GM12892 (cell line): ENCODE measurements around the gene PRDM15.

ENCODE experiments used
- DNase-seq: peaks from one replicate; pipeline ENCODE4 v3.0.0; 2011; ENCODE audit not compliant: insufficient read length
- FAIRE-seq: peaks from 2 replicates; lab custom pipeline; 2011; peaks lifted over from hg19 to GRCh38; lab: Jason Lieb, UNC
- POLR2A ChIP-seq: IDR thresholded peaks from 2 replicates; pipeline ENCODE4 v1.6.1; 2011; ENCODE audit warnings: low read depth, low read length, control low read depth
- POLR2AphosphoS5 ChIP-seq: IDR thresholded peaks from 2 replicates; pipeline ENCODE4 v1.6.1; 2011; ENCODE audit warnings: low read depth, low read length, control low read depth
- TAF1 ChIP-seq: IDR thresholded peaks from 2 replicates; pipeline ENCODE4 v1.6.1; 2011; ENCODE audit warnings: low read depth, mild to moderate bottlenecking, control low read depth, low read length, borderline replicate concordance

PRDM15 gene

GRCh38 chr21:41881051-41881450 is 1.9 kb upstream of the PRDM15 start:
- no peak for TF ChIP-seq POLR2A
- TF ChIP-seq POLR2AphosphoS5: no peak
- peak; percentile 57 for FAIRE-seq
- no peak for DNase-seq

DNA sequence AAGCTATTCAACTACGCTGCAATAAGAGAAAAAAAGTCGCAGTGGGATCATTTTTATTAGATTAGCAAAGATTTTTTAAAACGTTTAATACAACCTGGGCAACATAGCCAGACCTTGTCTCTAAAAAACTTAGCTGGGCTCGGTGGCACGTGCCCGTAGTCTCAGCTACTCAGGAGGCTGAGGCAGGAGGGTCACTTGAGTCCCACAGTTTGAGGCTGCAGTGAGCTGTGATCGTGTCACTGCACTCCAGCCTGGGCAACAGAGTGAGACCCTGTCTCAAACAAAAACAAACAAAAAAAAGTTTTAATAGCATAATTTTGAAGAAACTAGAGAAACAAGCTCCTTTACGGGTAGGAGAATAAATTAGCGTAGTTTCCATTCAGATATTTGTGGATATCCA is 1.0 kb upstream of the PRDM15 start:
- FAIRE-seq: no peak
- TF ChIP-seq TAF1 (no peak), POLR2A (no peak), POLR2AphosphoS5 (no peak)
- no peak for DNase-seq

DNA sequence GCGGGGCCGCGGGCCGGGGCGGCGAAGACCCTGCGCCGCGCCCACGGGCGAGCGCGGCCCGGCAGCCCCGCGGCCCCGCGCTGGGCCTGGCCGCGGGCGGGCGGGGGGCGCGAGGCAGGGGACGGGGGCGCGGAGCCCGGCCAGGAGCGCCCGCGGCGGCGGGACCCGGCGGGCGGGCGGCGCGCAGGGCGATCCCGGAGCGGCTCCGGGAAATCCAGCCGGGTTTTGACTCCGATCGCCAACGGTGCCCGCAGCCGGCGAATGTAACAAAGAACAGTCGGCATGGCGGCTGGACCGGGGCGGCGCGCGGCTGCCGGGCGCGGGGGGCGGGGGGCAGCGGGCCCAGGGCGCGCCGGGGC is 334 bp downstream of the PRDM15 start:
- TF ChIP-seq POLR2AphosphoS5: no peak
- peak; percentile 13; the same call in 1 of the 2 replicates for TF ChIP-seq TAF1
- FAIRE-seq (peak; percentile 9), DNase-seq (peak; percentile 77)

- DNase-seq: no peak
- FAIRE-seq: no peak
- TF ChIP-seq POLR2A (no peak), TAF1 (no peak), POLR2AphosphoS5 (no peak)
These were observed 978 bp downstream of the PRDM15 start for GRCh38 chr21:41877901-41878830.

- FAIRE-seq: no peak
- no peak for DNase-seq
- no peak for TF ChIP-seq POLR2AphosphoS5
- TF ChIP-seq TAF1: no peak
- no peak for TF ChIP-seq POLR2A
These were observed 2.1 kb downstream of the PRDM15 start for GRCh38 chr21:41876928-41877652.

DNA sequence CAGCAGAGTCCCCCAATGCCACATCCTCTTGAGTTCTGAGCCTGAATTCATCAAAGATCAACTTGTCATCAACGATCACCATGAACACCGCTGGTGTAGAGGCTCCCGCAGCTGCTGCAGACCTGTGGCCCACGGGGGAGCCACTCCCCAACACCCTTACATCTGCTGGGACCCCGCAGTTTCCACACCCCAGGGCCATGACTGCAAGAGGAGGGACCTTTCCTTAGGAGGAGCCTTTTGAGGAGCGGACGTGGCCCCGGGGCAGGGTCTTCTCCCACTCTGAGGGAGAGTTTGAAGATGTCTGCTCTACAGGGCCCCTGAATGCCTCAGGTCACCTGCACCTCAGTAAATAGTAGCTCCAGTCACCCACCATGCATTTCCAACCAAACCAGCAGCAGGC is 2.7 kb downstream of the PRDM15 start:
- no peak for DNase-seq
- TF ChIP-seq TAF1 (no peak), POLR2A (no peak), POLR2AphosphoS5 (no peak)
- FAIRE-seq: no peak

DNA sequence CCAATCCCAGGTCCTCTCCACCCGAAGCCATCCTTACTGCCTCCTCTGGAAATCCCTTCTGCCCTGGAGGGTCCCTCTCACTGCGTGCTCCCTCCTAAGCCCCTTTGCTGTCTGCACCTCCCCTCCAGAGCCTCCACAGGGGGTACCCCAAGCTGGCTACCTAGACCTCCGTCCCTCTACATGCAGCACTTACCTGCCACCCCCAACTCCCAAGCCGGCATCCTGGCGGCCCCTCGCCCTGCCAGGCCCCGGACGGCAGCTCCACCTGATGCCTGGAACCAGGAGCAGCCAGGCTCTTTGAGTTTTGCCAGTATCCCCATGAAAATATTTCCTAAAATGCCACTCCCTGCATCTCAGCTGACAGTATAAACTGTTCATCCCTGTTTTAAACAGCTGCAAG is 4.1 kb downstream of the PRDM15 start:
- DNase-seq: no peak
- TF ChIP-seq POLR2AphosphoS5 (no peak), POLR2A (no peak), TAF1 (no peak)
- FAIRE-seq: no peak

GRCh38 chr21:41874611-41875010 is 4.5 kb downstream of the PRDM15 start:
- TF ChIP-seq POLR2A (no peak), POLR2AphosphoS5 (no peak), TAF1 (no peak)
- no peak for DNase-seq
- FAIRE-seq: no peak

DNA sequence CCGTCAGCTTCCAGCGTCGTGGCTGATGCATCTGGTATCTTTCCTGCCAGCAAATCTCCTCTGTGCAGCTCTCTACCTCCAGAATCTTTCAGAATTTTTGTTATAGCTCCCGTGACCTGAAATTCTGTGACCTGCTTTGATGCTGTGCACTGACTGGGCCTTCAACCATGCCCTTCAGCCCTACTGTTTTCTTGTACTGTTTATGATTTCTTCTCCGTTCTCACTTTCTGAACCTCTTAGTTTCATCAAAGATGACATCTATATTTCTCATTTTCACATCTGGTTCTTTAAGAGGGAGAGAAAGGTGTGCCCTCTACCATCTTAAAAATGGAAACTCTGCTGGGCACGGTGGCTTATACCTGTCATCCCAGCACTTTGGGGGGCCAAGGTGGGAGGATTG is 5.7 kb downstream of the PRDM15 start:
- DNase-seq (no peak), FAIRE-seq (no peak)
- TF ChIP-seq POLR2A (no peak), POLR2AphosphoS5 (no peak), TAF1 (no peak)

DNA sequence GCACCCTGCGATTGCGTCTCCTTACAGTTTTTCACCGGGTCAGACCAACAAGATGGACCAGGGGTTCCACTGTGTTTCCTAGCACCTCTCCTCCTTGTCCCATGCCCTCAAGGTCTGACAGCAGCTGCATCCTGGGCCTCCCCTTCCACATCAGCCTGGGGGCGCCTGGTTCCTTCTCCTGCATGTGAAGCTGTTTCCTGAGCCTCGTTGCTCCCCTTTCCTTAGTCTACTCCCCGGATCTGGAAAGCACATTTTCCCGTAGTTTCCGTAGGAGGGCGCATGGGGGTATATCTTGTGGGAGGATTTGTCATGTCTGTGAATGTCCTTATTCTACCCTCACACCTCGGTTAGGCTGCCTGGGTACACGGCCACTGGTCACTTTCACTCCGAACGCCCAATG is 6.1 kb downstream of the PRDM15 start:
- TF ChIP-seq POLR2A (no peak), POLR2AphosphoS5 (no peak), TAF1 (no peak)
- DNase-seq (no peak), FAIRE-seq (no peak)

- DNase-seq (no peak), FAIRE-seq (no peak)
- no peak for TF ChIP-seq TAF1
- no peak for TF ChIP-seq POLR2AphosphoS5
- no peak for TF ChIP-seq POLR2A
These were observed 7.7 kb downstream of the PRDM15 start for GRCh38 chr21:41871293-41872030.
